HG02763 (cell line): ENCODE measurements around the gene CFAP299.
A peak's percentile ranks its signal among the peaks of the same experiment; 100 is the strongest.

ENCODE experiments used
- ATAC-seq: cut with Tn5 transposase; IDR thresholded peaks from one replicate; pipeline ENCODE4 v1.9.1; 2021; ENCODE audit warnings: mild to moderate bottlenecking, moderate library complexity; ENCODE audit not compliant: unreplicated experiment

The CFAP299 gene

GRCh38 chr4:81003597-81004111 is 668.1 kb downstream of the CFAP299 start:
- ATAC-seq = peak; percentile 99

DNA sequence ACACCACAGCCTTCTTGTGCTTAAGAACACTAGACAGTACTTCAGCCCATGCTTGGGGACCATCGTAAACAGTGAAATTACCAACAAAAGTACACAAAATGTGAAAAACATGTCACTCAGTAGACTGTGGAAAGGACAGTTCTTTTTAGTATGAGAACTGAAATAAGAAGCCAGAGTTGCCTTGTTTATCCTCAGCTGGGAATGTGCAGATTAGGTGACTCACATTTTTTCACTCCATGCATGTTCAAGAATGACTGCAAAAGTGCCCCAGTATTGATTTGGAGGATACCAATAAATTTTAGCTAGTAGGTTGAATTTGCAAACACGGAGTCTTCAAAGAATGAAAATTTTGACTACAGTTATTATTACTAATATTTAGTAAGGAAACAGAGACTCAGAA is 671.9 kb downstream of the CFAP299 start:
- no peak for ATAC-seq
